Stimulated activated memory B cell treated with anti-CD40 and anti-IgM and Interleukin-4, amounts not matched to agents 10 μg/mL and 1 μg/mL and 100 μg/mL, for 72 hours (primary cell): ENCODE measurements around the gene ARHGEF11.
"Not testable (repeated sequence)": the region's sequence is repeated elsewhere in the genome, so short reads cannot be mapped to it uniquely, and the experiment has no call there.

Experiments used
- ATAC-seq: fragments of 150-1000 bp; cut with Tn5 transposase; 2 replicates; pipeline ENCODE4 v1.10.0; 2021
- H3K27ac Mint-ChIP-seq: one replicate; pipeline ENCODE4 v1.8.0; 2022; ENCODE audit warnings: mild to moderate bottlenecking, mixed read lengths
- H3K27me3 Mint-ChIP-seq: one replicate; pipeline ENCODE4 v1.8.0; 2022; ENCODE audit warnings: mixed read lengths
- H3K36me3 Mint-ChIP-seq: one replicate; pipeline ENCODE4 v1.8.0; 2022; ENCODE audit warnings: mixed read lengths
- H3K4me1 Mint-ChIP-seq: one replicate; pipeline ENCODE4 v1.8.0; 2022; ENCODE audit warnings: mixed read lengths
- H3K4me3 Mint-ChIP-seq: one replicate; pipeline ENCODE4 v1.8.0; 2022; ENCODE audit warnings: mild to moderate bottlenecking, moderate library complexity, mixed read lengths
- H3K9me3 Mint-ChIP-seq: one replicate; pipeline ENCODE4 v1.8.0; 2022; ENCODE audit warnings: mixed read lengths

The ARHGEF11 gene

DNA sequence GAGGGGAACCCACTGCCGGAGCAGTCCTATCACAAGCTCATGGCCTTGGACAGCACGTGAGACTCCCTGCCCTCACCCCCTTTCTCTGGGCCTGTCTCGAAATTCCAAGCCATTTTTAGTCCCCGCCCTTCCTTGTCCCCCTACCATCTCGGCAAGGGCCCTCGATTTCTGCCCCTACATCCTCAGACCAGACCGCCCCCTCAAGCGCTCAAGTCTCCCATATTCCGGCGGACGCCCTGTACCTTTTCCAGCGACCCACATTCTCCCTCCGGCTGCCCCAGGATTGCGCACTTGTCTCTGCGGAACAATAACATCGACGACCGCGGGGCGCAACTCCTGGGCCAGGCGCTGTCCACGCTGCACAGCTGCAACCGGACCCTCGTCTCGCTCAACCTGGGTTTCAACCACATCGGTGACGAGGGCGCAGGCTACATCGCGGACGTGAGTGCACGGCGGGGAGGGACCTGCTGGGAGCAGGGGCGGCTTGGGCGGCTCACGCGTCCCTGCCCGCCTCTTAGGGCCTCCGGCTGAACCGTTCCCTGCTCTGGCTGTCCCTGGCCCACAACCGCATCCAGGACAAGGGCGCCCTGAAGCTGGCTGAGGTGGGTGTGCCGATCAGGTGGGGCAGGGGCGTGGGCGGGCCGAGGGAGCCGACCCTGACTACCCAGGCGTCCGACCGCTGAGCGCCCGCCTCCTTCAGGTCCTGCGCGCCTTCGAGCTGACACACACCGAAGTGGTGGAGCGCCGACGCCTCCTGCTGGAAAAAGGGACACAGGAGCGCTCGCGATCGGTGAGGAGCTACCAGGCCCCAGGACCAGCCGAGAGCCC lies 118.1 kb downstream of the ARHGEF11 start:
- Mint-ChIP-seq H3K4me1 (peaks cover 28% of the 10 kb centered on the region), H3K27me3 (peaks cover 88% of the 10 kb centered on the region), H3K4me3 (no peak overlapping the region), H3K27ac (no peak overlapping the region), H3K9me3 (no peaks in the 10 kb centered on the region), H3K36me3 (no peaks in the 10 kb centered on the region)
- peak; percentile 58 for ATAC-seq

DNA sequence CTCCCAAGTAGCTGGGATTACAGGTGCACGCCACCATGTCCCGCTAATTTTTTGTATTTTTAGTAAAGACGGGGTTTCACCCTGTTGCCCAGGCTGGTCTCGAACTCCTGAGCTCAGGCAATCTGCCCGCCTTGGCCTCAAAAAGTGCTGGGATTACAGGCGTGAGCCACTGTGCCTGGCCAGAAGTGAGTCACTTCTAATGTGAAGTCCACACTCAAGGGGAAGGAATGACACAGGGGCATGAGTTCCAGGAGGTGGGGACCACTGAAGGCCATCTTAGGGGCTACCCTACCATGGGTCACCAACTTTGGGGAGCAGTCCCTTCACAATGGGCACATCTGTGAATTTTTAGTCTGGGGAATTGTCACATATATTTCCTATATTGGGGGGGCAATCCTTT lies 118.8 kb downstream of the ARHGEF11 start:
- not testable (repeated sequence) for ATAC-seq, H3K36me3 Mint-ChIP-seq, H3K4me3 Mint-ChIP-seq, H3K27ac Mint-ChIP-seq, H3K9me3 Mint-ChIP-seq
- peaks cover 88% of the 10 kb centered on the region for H3K27me3 Mint-ChIP-seq
- H3K4me1 Mint-ChIP-seq = peaks cover 28% of the 10 kb centered on the region

DNA sequence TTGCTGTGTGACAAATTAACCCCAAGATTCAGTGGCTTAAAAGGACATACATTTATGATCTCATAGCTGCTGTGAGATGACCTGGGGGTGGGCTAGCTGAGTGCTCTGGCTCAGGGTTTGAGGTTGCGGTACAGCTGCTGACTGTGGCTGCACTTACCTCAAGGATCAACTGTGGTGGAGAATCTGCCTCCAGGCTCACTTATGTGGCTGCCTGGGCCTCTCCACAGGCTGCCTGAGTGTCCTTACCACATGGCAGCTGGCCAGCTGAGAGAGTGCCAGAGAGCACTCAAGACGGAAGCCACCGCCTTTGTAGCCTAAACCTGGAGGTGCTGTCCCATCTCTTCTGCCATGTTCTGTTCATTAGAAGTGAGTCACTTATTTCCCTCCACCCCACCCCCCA lies 119.4 kb downstream of the ARHGEF11 start:
- Mint-ChIP-seq H3K27me3 (peaks cover 88% of the 10 kb centered on the region), H3K4me3 (no peak overlapping the region), H3K4me1 (peaks cover 28% of the 10 kb centered on the region), H3K9me3 (no peaks in the 10 kb centered on the region), H3K27ac (no peak overlapping the region), H3K36me3 (no peaks in the 10 kb centered on the region)
- no peak for ATAC-seq

DNA sequence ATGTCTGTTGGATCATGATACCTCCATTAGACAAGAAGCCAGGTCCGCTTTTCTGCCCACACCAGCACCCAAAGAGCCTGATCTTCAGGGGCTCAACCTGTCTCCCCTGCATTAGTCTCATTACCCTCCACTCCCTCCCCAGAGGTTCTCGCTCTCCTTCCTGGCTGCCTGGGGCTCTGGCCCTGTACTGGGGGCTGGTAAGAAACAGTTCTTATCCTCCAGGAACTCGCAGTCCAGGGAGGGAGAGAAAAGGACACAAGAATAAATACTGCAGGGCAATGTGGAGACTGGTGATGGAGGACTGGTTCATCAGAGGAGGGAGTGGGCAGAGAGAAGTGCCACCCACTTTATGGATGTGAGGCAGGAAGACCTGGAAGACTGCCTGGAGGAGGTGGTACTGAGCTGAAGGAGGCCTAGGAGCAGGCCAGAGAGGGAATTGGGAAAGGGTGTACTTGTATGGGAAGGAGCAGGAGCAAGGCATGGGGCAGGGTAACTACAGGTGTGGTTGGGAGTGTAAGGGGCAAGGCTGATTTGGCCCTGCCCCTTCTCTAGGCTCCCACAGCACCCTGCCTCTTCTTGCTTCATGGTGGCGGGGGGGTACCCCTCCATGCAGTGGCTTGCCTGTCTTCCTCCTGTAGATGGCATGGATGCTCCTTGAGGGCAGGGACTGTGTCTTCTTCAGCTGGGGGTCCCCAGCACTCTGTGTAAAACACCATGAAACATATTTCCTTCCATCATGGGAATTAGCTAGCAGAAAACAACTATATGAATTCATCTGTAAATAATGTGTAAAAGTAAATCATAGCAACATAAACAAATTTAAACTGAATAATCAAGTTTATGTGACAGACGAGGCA lies 120.2 kb downstream of the ARHGEF11 start:
- H3K4me1 Mint-ChIP-seq = peaks cover 28% of the 10 kb centered on the region
- peaks cover 88% of the 10 kb centered on the region for H3K27me3 Mint-ChIP-seq
- no peak overlapping the region for H3K27ac Mint-ChIP-seq
- H3K9me3 Mint-ChIP-seq = no peaks in the 10 kb centered on the region
- no peak for ATAC-seq
- no peaks in the 10 kb centered on the region for H3K36me3 Mint-ChIP-seq
- no peak overlapping the region for H3K4me3 Mint-ChIP-seq

DNA sequence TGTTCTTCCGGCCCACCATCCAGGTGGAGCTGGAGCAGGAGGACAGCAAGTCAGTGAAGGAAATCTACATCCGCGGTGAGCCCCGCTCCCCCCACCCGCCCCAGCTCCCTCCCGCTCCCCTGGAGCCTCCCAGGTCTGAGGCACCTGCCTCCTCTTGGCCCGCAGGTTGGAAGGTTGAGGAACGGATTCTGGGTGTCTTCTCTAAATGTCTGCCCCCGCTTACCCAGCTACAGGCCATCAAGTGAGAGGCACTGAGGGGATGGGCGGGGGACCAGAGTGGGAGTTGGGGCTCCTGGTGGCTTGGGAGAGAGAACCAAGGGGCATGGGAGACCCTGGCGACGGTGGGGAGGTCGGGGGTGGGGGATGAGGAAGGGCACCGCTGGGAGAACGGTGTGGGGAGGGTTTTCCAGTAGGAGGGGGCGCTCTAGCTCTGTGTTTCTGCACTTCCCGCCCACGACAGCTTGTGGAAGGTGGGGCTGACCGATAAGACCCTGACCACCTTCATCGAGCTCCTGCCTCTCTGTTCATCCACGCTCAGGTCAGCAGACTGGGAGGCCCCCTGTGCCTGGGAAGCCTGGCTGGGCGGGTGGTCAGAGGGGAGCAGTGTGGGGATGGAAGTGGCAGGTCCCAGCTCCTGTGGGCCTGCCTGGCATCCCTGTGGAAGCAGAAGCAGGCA lies 120.9 kb downstream of the ARHGEF11 start:
- H3K27ac Mint-ChIP-seq = no peak overlapping the region
- no peak overlapping the region for H3K4me3 Mint-ChIP-seq
- peaks cover 85% of the 10 kb centered on the region for H3K27me3 Mint-ChIP-seq
- peaks cover 28% of the 10 kb centered on the region for H3K4me1 Mint-ChIP-seq
- H3K36me3 Mint-ChIP-seq = no peaks in the 10 kb centered on the region
- ATAC-seq = no peak
- no peaks in the 10 kb centered on the region for H3K9me3 Mint-ChIP-seq

DNA sequence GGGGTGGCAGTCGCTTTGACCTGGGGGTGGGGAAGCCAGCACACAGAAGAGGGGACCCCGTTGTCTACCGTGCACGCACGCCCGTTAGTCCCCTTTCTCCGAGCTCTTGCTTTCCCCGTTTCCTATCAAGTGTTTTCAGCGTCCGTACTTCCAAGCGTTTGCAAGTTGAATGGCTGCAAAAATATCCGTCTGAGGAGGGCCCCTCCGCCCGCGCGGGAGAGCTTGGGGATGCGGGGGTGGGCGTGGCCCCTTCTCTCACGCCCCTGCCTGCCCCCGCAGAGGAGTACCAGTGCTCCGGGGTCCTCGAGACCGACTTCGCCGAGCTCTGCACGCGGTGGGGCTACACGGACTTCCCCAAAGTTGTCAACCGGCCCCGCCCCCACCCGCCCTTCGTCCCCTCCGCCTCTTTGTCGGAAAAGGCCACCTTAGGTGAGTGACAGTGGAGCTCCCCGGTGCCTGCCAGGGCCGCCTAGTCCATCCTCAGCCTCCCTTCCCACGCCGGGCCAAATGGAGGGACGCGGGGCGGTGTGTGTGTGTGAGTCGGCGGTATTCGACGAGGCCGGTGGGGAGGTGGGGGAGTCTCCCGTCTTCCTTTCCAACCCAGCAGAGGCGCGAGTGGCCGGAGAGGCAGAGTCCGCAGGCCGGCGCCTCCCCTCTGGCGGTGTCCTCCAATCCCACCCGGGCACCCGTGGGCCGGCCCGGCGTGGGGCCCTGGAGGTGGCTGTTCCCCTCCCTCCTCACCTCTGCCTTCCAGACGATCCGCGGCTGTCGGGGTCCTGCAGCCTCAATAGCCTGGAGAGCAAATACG lies 121.7 kb downstream of the ARHGEF11 start:
- no peak overlapping the region for H3K4me3 Mint-ChIP-seq
- ATAC-seq = no peak
- H3K4me1 Mint-ChIP-seq = peaks cover 25% of the 10 kb centered on the region
- H3K27ac Mint-ChIP-seq = no peak overlapping the region
- H3K36me3 Mint-ChIP-seq = no peaks in the 10 kb centered on the region
- H3K9me3 Mint-ChIP-seq = no peaks in the 10 kb centered on the region
- H3K27me3 Mint-ChIP-seq = peaks cover 80% of the 10 kb centered on the region

DNA sequence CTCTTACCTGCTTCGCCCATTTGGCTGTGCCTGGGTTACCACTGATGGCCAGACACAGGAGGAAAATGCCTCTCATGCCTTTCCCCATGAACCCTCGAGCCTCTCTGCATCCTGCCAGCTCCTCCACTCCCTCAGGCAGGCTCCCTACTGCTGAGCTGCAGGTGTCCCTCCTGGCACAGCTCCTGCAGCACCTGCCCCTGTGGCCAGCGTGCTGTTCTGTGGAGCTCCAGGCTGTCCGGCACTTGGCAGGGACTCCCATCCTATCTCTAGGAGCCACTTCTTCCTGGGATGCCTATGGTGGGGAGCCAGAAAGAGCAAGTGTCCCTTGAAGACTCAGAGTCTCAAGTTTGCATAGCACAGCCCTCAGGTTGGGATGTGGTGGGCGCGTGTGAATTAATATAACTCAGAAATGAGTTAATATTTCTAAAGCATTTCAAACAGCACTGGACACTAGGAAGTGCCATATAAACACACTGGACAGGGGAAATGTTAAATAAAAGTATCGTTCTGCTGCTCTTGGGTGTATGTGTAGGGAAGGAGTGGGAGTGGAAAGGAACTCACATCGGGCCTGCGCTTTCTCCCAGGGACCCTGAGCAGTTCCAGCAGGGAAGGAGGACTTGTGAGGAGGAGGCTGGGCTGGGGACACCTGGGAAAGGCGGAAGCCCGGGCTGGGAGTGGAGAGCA lies 122.4 kb downstream of the ARHGEF11 start:
- Mint-ChIP-seq H3K9me3 (no peaks in the 10 kb centered on the region), H3K4me1 (peaks cover 17% of the 10 kb centered on the region), H3K27ac (no peak overlapping the region), H3K4me3 (no peak overlapping the region), H3K36me3 (no peaks in the 10 kb centered on the region), H3K27me3 (peaks cover 79% of the 10 kb centered on the region)
- no peak for ATAC-seq

DNA sequence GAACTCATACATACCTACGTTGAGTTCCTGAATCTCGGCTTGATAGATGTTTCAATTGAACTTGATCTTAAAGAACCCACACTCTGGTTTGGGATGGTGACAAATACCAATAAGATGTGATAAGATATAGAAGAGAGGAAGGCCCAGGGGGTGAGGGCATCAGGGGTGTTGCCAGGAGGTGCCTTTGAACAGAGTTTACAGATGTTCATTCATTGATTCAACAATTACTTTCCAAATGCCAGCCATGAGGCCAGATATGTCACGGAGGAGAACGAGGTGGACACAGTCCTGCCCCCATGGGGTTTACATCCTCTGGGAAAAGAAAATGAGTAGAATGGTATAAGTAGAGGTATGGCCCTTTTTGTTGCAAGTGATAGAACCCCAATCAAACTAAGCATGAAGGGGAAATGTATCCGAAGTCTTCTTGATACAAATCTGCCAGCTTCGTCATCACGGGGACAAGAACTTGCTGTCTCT lies 124.5 kb downstream of the ARHGEF11 start:
- no peak for ATAC-seq
- no peaks in the 10 kb centered on the region for H3K36me3 Mint-ChIP-seq
- peaks cover 69% of the 10 kb centered on the region for H3K27me3 Mint-ChIP-seq
- H3K27ac Mint-ChIP-seq = no peak overlapping the region
- H3K9me3 Mint-ChIP-seq = no peaks in the 10 kb centered on the region
- no peak overlapping the region for H3K4me3 Mint-ChIP-seq
- peaks cover 7% of the 10 kb centered on the region for H3K4me1 Mint-ChIP-seq

DNA sequence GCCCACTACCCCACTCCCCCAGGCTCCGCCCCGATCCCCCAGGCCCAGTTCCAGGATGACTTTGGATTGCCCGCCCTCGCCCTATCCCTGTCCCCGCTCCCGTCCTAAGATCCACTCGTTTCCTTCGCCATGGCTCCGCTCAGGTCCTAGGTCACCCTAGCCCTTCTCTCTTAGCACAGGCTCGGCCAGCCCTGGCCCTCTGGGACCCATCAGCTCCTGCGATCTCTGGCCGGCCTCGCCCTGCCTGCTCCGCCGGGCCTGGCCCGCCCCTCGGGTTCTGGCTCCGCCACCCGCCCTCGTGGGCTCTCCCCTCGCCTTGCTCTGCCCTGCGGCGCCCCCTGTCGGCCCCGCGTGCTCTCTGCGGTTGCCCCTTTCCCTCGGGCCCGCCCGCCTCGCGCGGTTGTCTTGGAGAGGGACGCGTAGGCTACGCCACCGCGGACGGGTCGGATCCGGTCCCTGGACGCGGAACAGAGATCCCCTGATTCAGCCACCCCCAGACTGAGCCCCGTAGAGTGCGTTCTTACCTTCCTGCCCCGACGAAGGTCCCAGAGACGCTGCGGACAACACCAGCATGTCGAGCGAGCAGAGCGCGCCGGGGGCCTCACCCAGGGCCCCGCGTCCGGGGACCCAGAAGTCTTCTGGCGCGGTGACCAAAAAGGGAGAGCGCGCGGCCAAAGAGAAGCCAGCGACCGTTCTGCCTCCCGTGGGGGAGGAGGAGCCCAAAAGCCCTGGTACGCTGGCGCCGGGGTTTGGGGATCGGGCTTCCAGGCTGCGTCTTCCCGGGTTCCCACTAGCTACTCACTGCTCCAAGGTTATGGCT lies 125.1 kb downstream of the ARHGEF11 start, which contains the start of gene LRRC71:
TSS of gene LRRC71 (plus strand) at position 400 of the 820 bp plus-strand sequence. CDS start at position 572, 172 bp downstream.
- no peaks in the 10 kb centered on the region for H3K9me3 Mint-ChIP-seq
- H3K27me3 Mint-ChIP-seq = peaks cover 69% of the 10 kb centered on the region
- ATAC-seq = peak; percentile 34
- no peak within 1 kb of the TSS for H3K4me3 Mint-ChIP-seq
- H3K36me3 Mint-ChIP-seq = no peaks in the 10 kb centered on the region
- H3K27ac Mint-ChIP-seq = no peak within 1 kb of the TSS
- peaks cover 7% of the 10 kb centered on the region for H3K4me1 Mint-ChIP-seq

DNA sequence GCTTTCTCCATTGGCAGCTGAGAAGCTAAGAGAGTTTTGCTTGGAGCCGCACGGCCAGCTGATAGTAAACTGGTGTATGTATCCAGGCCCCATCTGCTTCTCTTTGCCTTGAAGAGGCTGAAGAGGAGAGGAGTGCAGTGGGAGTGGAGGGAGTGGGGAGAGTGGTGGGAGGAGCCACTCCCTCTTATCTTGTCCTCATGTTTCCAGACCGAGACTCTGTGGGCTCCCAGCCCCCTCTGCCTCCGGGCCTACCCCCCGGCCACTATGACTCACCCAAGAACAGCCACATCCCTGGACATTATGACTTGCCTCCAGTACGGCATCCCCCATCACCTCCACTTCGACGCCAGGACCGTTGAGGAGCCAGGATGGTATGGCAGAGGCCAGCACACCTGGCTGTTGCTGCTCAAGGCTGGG lies 131.1 kb downstream of the ARHGEF11 start:
- no peaks in the 10 kb centered on the region for H3K9me3 Mint-ChIP-seq
- peaks cover 71% of the 10 kb centered on the region for H3K27me3 Mint-ChIP-seq
- no peak for ATAC-seq
- no peaks in the 10 kb centered on the region for H3K36me3 Mint-ChIP-seq
- H3K27ac Mint-ChIP-seq = no peak overlapping the region
- peaks cover 6% of the 10 kb centered on the region for H3K4me1 Mint-ChIP-seq
- H3K4me3 Mint-ChIP-seq = no peak overlapping the region

DNA sequence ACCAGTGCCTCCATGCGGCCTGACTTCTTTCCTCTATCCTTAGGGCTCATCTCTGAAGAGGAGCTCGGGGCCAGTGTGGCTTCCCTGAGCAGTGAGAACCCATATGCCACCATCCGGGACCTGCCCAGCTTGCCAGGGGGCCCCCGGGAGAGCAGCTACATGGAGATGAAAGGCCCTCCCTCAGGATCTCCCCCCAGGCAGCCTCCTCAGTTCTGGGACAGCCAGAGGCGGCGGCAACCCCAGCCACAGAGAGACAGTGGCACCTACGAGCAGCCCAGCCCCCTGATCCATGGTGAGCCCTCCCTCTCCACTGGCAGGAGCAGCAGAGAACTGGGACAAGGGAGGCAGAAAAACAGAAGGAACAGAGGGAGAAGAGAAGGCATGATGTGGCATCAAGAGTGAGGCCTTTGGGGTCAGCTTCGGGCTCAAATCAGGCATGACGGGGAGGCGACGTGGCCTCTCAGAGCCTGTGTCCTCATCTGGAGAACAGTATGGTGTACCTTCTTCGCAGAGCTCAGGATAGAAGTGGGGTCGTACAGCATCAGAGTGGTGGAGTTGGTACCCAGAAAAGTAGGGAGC lies 131.6 kb downstream of the ARHGEF11 start:
- Mint-ChIP-seq H3K36me3 (no peaks in the 10 kb centered on the region), H3K27ac (no peak overlapping the region), H3K4me1 (peaks cover 6% of the 10 kb centered on the region), H3K9me3 (no peaks in the 10 kb centered on the region), H3K4me3 (no peak overlapping the region), H3K27me3 (peaks cover 72% of the 10 kb centered on the region)
- ATAC-seq = no peak

DNA sequence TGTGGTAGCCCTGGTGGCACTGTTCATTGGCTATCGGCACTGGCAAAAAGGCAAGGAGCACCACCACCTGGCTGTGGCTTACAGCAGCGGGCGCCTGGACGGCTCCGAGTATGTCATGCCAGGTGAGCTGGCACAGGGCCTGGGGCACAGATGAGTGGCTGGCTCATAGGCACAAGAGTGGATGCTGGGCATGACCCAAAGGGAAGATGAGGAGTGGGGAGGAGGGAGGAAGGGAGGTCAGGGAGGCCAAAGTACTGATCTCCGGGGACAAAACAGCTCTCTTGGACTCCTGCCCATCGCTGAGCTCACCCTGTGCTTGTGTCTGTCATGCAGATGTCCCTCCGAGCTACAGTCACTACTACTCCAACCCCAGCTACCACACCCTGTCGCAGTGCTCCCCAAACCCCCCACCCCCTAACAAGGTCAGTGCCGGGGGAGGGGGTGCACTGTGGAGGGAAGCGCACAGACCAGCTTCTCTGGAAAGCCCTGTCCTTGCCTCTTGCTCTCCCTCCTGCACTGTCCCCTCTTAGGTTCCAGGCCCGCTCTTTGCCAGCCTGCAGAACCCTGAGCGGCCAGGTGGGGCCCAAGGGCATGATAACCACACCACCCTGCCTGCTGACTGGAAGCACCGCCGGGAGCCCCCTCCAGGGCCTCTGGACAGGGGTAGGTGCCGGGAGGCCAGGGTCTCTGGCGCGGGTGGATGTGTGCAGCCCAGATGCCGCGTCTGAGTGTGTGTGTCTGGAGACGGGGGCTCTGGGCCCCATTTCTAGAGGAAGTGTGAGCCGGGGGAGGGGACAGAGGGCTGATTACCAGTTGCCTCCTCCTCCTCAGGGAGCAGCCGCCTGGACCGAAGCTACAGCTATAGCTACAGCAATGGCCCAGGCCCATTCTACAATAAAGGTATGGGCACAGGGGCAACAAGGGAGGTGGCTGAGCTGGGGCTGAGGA lies 132.4 kb downstream of the ARHGEF11 start:
- Mint-ChIP-seq H3K4me1 (peaks cover 6% of the 10 kb centered on the region), H3K27me3 (peaks cover 72% of the 10 kb centered on the region), H3K4me3 (no peak overlapping the region), H3K9me3 (no peaks in the 10 kb centered on the region), H3K36me3 (no peaks in the 10 kb centered on the region), H3K27ac (no peak overlapping the region)
- ATAC-seq = peak; percentile 25
